ENCODE results near the gene HHATL.

The HHATL gene

DNA sequence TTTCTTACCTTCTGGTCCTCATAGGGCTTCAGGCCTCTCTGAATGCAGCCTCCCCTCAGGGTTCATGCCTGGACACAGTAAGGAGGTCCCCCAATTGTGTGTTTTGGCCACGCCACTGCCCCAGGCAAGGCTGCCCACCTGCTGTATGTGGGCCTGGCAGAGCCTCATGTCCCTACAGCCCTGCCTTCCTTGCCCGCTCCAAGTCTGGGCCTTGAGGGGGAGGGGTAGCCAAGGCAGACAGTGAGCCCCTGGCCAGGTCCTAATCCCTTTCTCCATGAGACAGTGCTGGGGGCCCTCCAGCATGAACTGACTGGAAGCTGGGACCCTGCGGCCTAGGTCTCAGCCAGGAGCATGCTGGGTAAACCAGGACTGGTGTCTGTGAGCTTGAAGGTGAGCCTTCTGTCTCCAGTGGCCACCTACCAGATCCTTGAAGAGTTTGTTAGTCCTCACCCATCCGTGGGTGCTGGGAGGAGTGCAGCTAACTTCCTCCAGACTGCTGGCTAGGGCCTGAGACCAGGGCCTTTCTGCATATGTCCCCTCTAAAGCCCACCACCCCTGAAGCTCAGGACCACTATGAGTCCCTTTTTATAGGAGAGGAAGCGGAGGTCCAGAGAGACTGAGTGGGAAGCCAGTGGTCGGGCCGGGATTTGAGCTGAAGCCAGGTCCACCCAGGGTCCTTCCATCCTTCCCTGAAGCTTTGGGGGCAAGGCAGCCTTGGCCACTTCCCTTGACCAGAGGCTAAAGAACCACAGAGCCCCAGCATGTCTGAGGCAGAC, 40.4 kb downstream of the HHATL start:
- no peak for DNase-seq

DNA sequence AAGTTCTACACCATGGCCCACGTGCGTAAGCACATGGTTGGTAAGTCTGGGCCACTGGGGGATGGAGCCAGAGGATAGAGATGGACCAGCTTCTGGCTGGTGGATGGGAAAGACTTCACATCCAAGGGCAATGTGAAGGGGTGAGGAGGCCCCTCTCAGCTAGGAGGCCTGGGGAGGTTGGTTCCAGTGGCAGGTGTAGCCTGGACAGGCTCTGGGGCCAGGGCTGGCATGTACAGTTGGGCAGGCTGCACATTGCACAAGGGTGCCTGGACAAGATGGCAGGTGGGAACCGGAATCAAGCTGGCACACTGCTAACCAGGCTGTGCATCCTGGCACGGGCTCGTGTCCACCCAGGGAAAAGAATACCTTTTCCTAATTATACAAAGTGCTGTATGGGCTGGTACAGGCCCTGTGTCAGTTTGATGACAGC, 41.0 kb downstream of the HHATL start:
- DNase-seq, result no peak

DNA sequence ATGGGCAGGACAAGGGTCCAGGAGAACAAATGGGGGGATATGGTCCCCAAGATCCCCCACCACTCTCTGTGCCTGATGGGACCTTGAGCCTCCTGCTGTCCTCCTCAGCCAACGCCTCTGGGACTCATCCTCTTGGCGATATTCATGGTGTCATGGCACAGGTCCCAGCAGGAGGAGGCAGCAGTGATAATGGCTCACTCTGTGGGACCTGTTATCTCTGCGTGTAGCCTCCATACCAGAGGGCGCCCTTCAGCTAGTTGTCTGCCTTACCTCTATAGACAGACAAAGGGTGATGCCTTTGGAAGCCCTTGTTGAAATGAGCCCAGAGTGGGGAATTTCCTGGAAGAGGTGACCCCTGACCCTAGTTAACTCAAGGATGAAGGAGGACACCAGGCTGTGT, 41.7 kb downstream of the HHATL start:
- peak; percentile 23 for DNase-seq

DNA sequence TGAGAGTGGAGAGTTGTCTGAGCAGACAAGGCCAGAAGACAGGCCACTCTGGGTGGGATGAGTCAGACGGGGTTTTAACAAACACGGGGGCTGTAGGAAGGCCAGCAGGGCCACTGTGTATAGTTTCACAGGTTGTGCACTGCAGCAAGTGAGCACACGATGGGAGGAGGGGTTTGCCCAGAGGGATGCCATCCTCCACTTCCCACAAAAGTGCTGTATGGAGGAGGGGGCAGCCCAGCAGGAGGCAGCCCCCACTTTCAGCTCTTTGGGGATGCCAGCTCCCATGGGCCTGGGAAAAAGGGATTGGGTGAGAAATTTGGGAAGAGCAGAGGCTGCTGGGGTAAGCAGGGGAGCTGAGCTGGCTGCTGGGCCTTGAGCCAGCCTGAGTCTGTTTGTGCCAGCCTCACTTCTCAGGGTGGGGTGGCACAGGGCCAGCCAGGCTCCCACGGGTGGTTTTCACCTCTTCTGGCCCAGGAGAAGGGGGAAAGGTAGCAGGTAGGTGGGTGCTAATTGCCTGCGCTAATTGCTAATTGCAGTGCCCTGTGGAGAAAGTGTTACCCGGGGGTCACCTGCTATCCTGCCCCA, 42.4 kb downstream of the HHATL start:
- no peak for DNase-seq

DNA sequence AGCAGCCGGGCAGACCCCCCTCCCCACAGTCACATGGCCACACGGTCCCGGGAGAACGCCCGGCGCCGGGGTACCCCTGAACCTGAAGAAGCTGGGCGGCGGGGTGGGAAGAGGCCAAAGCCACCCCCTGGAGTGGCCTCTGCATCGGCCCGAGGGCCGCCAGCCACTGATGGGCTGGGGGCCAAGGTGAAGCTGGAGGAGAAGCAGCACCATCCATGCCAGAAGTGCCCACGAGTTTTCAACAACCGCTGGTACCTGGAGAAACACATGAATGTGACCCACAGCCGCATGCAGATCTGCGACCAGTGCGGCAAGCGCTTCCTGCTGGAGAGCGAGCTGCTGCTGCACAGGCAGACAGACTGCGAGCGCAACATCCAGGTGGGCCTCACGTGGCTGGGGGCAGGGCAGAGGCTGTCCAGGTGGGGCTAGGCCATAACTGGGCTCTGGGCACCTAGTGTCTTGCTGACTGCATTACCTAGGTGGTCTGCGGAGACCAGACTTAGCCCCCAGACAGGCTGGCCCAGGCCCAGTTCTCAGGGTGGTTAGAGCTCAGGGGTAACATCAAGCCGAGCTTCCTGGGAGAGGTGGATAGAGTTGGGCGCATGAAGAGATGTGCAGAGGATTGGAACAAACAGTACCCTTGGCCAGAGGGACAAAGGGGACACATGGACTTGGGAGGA, 43.0 kb downstream of the HHATL start:
- no peak for DNase-seq

DNA sequence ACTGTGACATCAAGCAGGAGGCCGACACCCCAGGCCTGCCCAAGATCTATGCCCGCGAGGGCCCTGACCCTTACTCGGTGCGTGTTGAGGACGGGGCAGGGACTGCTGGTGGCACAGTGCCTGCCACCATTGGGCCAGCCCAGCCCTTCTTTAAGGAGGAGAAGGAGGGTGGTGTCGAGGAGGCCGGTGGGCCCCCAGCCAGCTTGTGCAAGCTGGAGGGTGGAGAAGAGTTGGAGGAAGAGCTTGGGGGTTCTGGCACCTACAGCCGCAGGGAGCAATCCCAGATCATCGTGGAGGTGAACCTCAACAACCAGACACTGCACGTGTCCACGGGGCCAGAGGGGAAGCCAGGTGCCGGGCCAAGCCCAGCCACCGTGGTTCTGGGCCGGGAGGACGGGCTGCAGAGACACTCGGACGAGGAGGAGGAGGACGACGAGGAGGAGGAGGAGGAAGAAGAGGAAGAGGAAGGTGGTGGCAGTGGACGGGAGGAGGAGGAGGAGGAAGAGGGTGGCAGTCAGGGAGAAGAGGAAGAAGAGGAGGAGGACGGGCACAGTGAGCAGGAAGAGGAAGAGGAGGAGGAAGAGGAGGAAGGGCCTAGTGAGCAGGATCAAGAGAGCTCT, 43.7 kb downstream of the HHATL start:
- DNase-seq, result no peak

DNA sequence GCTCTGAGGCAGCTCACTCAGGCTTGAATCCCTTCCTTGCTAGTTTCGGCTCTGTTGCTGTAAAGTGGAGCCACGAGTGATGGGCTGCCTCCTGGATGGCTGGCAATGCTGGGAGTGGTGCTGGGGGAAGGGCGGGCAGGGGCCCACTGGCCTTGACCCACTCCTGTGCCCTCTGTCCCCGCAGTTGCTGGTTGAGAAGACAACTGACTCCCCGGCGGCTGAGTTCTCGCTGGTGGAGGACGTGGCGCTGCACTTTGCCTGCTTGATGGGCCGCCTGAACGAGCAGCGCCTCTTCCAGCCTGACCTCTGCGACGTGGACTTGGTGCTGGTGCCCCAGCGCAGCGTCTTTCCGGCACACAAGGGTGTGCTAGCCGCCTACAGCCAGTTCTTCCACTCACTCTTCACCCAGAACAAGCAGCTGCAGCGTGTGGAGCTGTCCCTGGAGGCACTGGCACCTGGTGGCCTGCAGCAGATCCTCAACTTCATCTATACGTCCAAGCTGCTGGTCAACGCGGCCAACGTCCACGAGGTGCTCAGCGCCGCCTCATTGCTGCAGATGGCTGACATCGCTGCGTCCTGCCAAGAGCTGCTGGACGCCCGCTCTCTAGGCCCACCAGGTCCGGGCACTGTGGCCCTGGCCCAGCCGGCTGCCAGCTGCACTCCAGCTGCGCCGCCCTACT, 44.4 kb downstream of the HHATL start:
- no peak for DNase-seq

DNA sequence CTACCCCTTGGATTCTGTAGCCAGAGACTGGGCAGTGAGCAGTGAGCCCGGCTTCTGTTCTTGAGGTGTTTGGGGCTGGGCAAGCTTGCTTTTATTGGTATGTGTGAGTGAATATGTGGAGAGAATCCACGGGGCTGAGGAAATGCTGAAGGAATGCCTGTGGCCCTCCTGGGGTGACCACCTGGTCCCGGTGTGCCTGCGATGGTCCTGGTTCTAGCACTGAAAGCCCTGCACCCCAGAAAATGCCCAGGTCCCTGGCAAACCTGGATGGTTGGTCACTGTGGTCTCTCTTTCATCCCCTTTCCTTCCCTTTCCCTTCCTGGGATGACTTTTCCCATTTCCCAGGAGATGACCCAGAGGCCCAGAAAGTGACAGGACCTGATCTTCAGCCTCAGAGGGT, 44.9 kb downstream of the HHATL start:
- no peak for DNase-seq

DNA sequence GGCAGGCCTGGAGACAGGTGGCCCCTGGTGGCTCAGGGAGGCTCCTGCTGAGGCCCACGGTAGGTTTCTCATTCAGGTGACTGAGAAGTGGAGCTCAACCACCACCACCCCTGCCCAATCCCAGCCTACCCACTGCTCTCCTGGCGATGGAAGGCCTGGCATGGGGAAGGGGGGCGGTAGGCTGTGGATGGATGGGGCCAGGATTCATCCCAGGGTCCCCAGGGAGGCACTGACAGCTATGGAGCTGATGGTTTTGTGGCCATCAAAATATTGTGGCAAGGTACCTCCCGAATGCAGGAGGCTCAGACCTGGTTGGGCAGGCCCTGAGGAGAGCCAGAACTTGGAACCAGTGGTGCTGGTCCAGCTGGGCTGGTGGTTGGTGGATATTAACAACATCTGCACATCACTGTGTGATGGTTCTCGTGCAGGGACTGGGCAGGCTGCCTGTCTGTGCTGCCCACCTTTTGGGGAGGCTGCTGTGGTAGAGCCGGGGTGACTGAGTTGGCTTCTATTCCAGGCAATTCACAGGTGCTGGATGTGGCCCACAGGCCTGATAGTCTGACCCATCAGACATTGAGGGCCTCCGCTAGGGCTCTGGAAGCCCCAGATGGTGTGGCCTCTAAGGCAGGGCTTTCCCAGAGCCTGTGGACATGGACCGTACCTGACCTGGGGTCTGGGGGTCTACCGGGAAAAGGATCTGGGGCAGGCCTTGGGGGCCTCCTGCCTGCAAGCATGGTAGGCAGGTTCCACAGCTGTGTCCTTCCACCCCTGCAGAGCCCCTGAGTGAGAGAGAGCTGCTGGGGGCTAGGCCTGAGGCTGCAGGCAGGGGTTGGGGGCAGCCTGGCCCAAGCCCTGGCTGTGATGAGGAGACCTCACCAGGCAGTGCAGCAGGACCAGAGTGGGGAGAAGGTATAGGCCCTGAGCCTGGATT, 45.7 kb downstream of the HHATL start:
- no peak for DNase-seq

DNA sequence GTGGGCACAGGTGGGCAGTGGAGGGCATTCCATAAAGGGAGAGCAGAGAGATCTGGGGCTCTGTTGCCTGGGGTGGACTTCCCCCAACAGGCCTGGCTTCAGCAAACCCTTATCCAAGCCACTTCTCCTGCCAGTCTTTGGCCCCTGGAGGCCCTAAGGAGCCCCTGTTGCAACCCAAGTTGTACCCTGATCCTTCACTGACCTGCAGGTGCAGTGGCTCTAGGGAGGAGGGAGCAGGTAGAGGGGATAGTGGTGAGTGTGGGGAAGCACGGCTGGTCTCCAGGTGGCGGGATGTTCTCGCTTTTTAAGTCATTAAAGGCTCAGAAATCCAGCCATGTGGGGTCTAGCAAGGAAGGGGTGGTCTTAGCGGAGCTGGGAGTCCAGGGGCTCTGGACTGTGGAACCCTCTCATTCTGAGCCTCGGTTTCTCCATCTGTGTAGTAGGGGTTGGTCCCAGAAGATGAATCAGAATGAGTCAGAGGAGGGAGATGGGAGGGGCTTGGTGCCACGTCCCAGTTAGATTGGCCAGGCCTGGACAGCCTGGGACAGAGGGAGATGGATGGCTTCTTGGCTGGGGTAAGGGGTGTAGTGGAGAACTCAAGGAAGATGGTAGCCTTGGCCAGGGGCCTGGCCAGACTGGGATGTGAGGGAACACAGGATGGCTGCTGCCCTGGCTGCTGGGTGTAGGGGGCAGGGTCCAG, 46.5 kb downstream of the HHATL start:
- no peak for DNase-seq

DNA sequence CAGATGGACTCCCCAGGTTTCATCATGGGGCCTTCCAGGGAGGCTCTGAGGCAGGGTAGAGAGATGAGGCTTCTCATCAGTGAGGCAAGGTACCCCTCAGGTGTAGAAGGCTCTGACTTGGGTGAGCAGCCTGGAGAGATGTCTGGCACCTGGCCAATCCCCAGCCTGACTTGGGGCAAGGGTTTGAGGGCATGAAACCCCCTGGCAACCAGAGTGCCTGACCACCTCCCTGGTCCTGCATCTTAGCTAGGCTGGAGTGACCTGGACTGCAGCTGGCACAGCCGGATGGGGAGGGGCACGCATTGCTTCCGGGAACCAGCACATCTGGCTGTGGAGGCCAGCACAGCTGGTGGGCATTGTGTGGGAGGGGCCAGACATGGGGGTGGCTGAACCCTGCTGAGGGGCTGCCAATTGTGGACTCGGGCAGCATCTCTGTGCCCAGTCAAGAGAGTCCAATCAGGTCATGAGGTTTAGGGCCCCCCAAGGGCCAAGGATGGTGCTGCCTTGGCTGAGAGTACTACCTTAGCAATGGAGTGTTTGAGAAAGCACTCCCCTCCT, 47.2 kb downstream of the HHATL start:
- DNase-seq, result no peak

DNA sequence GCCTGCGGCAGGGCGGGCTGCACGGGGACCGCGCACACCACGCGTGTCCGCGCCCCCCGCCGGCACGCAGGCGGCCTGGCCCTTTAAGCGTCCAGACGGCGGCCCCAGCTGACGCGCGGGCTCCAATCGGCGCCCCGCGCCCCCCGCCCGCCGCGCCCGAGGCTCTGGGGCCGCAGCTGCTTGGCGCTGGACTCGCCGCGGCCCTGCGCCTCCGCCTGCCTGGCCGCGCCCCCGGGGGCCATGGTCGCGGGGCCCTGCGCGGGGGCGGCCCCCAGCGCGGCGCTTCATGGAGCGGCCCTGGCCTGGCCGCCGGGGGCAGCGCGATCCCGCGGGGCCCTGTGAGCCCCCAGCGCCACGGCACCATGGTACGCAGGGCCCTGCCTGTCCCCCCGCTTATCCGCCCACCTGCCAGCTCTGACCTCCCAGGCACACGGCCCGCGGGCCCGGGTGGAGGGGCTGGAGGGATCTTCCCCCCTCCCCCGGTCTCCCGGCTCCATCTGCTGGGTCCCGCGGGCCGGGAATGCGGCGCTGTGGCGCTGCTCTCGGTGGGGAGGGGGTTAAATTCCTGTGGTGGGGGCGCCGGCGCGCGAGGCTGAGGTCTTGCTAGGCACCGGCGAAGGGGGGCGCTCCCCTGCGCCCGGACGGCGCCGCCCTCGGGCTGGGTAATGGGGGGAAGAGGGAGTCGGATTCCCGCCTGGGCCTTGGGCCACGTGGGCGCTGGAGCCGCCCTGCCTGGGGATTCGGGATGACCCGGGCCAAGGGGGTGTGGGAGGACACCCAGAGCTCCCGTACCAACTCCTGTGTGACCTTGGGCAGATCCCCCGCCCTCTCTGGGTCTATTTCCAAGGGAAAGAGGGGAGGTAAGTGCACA, 48.0 kb downstream of the HHATL start:
- no peak for DNase-seq

DNA sequence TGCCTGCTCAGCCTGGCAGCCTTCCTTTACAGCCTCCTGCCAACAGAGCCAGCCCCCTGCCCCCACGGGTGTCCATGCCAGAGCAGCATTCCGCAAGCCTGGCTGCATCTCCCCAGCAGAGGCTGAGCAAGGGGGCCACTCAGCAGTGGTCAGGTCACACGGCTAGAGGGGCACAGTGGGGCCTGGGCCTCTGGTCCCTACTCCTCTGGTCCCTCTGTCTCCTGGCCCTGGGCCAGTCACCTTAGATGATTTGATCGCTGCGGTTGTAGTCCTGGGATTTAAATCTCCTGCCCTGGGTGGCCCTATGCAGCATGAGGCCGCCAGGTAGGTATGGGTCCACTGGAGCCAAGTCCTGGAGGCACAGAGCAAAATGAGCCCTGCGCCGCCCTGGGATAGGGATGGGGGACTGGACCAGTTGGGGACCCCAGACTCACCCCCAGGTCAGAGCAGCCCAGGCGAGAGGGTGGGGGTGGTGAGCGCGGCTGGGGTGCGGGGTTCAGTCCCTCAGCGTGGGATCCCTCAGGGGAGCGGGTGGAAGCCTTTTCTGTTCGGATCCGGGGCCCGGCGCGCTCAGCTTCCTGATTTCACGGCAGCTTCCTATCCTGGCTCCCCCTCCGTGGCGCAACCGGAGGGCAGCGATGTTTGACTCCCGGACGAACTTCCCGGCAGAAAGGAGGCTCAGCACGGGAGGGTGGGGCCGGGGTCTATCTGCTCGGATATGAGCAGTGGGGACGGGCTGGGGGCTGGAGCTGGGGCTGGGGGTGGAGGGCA, 48.9 kb downstream of the HHATL start, which contains the start of gene ZBTB47:
Gene ZBTB47 (plus strand): TSS at position 138 of the 771 bp plus-strand sequence. CDS start 4,659 bp downstream, outside the sequence.
- DNase-seq, result no peak

DNA sequence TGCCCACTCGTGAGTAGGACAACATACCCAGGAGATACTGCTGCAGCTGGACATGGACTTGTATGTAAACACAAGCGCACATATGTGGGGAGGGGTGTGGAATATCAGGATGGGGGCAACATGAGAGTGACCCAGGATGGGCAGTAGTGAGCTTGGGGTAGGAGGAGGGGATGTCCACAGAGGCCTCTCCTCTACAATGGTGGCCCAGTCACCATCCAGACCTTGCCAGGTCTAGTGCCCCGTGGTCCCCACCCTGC, 49.4 kb downstream of the HHATL start:
- DNase-seq, result no peak

DNA sequence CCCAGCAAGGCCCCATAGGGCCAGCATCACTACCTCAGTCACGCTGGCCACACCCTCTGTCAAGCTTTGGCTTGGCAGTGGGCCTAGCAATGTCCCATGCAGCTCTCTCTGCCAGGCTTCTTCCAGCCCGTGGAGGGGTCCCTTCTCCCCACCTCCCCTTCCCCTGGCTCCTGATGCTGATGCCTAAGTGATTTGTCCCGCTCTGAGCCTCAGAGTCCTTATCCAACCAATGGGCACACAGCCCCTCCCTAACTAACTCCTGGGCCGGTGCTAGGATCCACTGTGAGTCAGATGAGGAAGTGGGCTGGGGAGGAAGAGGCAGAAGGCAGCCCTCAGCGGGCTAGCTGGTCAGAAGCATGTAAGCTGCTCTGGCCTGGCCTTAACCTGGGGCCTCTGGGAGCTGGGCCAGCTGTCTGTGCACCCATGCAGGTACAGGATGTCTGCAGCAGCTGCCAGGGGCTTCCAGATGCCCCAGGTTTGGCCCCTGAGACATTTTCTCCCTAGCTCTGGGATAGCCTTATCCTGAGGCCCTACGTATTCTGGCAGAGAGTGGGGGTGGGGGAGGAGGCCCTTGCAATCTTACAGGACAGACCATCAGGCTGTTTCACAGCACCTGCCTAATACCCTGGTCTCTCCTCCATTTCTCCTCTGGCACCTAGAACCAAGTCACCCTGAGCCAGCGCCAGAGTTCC, 49.8 kb downstream of the HHATL start:
- DNase-seq, result no peak

DNA sequence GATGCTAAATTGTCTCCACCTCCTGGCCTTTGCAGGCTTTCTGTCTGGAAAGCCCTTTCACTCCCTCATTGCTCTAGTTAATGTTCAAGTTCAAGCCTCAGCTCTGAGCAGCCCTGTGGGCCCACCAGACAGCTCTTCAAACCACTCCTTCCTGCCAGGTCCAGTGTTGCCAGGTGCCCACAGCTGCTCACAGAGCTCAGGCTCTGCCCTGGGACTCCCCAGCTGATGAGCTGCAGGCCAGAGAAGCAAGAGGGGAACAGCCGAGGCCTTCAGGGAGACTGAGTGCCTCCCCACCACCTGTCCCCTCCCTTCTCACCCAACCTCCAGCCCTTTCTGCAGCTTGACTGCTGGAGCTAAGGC, 50.4 kb downstream of the HHATL start:
- DNase-seq, result no peak

DNA sequence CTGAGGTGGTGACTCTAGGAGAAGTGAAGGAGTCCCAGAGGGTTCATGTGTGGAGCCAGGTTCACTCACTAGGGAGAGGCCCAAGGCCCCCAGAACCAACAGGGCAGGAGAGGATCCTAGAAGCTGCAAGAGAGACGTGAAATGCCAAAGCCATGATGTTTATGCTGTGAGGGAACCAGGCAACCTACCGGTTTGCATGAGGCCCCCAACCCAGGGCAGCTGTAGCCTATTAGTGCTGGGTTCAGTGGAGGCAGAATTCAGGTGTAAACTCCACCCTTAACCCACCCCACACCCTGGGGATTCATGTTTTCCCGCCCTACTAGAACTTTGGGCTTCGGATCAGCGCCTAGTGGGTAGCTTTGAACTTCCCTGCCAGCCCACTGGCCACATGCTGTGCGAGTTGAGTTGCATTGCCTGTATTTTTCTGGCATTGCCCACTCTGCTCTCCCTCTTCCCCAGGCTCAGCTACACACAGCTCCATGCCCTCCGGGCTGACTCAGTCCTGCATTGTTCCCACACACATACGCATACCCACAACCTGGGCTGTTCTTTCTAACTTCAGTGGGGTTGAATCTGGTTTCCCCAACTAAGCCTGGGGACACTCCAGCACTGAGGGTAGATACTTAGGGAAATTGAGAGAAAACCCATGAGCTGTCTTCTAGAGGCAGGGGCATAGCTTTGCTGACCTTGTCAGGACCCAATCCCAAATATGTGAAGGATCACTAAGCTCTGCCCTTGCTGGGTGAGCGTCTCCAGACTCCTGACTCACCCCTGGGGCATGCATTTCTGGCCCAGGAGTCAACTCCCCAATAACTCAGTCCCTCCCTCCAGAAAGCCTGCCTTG, 51.1 kb downstream of the HHATL start:
- DNase-seq, result no peak

DNA sequence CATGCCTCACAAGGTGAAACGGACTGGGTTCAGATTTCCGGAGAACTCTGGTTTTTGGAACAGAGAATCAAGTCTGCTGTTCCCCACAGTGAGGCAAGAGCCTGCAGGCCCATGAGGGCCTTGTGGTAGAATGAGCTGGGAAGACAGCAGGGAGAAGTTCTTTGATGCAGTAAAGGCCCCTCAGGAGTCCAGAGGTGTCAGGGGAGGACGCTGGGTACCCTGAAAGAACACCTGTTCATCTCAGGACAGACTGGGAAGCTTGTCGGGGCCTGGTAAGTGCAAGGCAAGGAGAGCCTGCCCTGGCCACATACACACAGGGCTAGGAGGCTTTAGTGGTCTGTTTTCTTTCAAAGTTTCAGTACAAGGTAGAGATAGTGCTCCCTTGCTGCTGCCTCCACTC, 52.8 kb downstream of the HHATL start:
- DNase-seq, result no peak

Data from activated CD4-positive, alpha-beta T cell treated with anti-CD3 and anti-CD28 coated beads, Interleukin-2, amount 50 U/mL, for 16 hours (primary cell).